HepG2 (cell line): ENCODE measurements around the gene ECHS1. TPM values are rescaled to one million over a fixed set of nuclear protein-coding genes. Genes with fewer than 3 reads are reported as not detected.
A peak's percentile ranks its signal among the peaks of the same experiment; 100 is the strongest.

Experiments
- CENPT ChIP-seq: sonication (generic); formaldehyde crosslinking; IDR thresholded peaks from 2 replicates; pipeline ENCODE4 v1.8.0; 2022; ENCODE audit warnings: low read depth, mild to moderate bottlenecking, moderate library complexity, missing genetic modification reagents
- DR1 ChIP-seq: sonication (generic); formaldehyde crosslinking; IDR thresholded peaks from 2 replicates; pipeline ENCODE4 v1.8.0; 2021; ENCODE audit warnings: mild to moderate bottlenecking, missing genetic modification reagents, inconsistent platforms
- EEA1 ChIP-seq: sonication (generic); formaldehyde crosslinking; IDR thresholded peaks from 2 replicates; pipeline ENCODE4 v1.5.1; 2020; ENCODE audit warnings: mild to moderate bottlenecking, missing genetic modification reagents, borderline replicate concordance
- EZH2 ChIP-seq: conservative IDR thresholded peaks from 2 replicates; pipeline ENCODE4 v1.6.1; 2012; ENCODE audit warnings: mild to moderate bottlenecking, low read depth, low read length, moderate library complexity
- HOXA3 ChIP-seq: sonication (generic); formaldehyde crosslinking; IDR thresholded peaks from 2 replicates; pipeline ENCODE4 v1.5.0; 2020; ENCODE audit warnings: missing genetic modification reagents
- PAX8 ChIP-seq: sonication (generic); formaldehyde crosslinking; IDR thresholded peaks from 2 replicates; pipeline ENCODE4 v1.8.0; 2022; ENCODE audit warnings: mild to moderate bottlenecking, missing genetic modification reagents, borderline replicate concordance
- SMYD3 ChIP-seq: sonication (generic); formaldehyde crosslinking; IDR thresholded peaks from 2 replicates; pipeline ENCODE4 v1.8.1; 2023; ENCODE audit warnings: mild to moderate bottlenecking, missing genetic modification reagents
- STAG1 ChIP-seq: sonication (generic); formaldehyde crosslinking; IDR thresholded peaks from 2 replicates; pipeline ENCODE4 v1.4.0; 2020; ENCODE audit warnings: missing genetic modification reagents
- TAF15 ChIP-seq: fragments of 200-400 bp; formaldehyde crosslinking; IDR thresholded peaks from one replicate; pipeline ENCODE4 v1.6.1; 2018; ENCODE audit warnings: mild to moderate bottlenecking, low read depth, low read length; ENCODE audit not compliant: poor library complexity, severe bottlenecking
- TARDBP ChIP-seq: sonication (generic); formaldehyde crosslinking; IDR thresholded peaks from 2 replicates; pipeline ENCODE4 v1.8.0; 2022; ENCODE audit warnings: mild to moderate bottlenecking, missing genetic modification reagents
- TBX3 ChIP-seq: fragments of 450-650 bp; IDR thresholded peaks from 2 replicates; pipeline ENCODE4 v1.6.1; 2017; ENCODE audit warnings: antibody characterized with exemption, mild to moderate bottlenecking, inconsistent platforms, borderline replicate concordance
- ZBTB25 ChIP-seq: IDR thresholded peaks from 2 replicates; pipeline ENCODE4 v1.6.1; 2018; ENCODE audit warnings: missing genetic modification reagents
- ZBTB3 ChIP-seq: sonication (generic); formaldehyde crosslinking; IDR thresholded peaks from 2 replicates; pipeline ENCODE4 v1.4.0; 2020; ENCODE audit warnings: low read depth, mild to moderate bottlenecking, moderate library complexity, missing genetic modification reagents, borderline replicate concordance
- ZFX ChIP-seq: sonication (generic); formaldehyde crosslinking; IDR thresholded peaks from 2 replicates; pipeline ENCODE4 v1.4.0; 2020; ENCODE audit warnings: mild to moderate bottlenecking, low read depth, missing genetic modification reagents, moderate library complexity
- ZGPAT ChIP-seq: IDR thresholded peaks from 2 replicates; pipeline ENCODE4 v1.6.1; 2016; ENCODE audit warnings: mild to moderate bottlenecking
- ZNF282 ChIP-seq: fragments of 450-650 bp; IDR thresholded peaks from 2 replicates; pipeline ENCODE4 v1.6.1; 2018; ENCODE audit not compliant: partially characterized antibody
- ZNF501 ChIP-seq: sonication (generic); formaldehyde crosslinking; IDR thresholded peaks from 2 replicates; pipeline ENCODE4 v1.5.1; 2020; ENCODE audit warnings: mild to moderate bottlenecking, moderate library complexity, missing genetic modification reagents
- ZNF788 ChIP-seq: sonication (generic); formaldehyde crosslinking; IDR thresholded peaks from 2 replicates; pipeline ENCODE4 v1.5.0; 2020; ENCODE audit warnings: mild to moderate bottlenecking, missing genetic modification reagents, borderline replicate concordance
- polyA plus RNA-seq, 8 experiments: library from polyadenylated mRNA; depleted of rRNA in 3 of 8; stranded (reverse) in 7 of 8; unstranded in 1 of 8; fragments of >200 nt; fragmentation: Illumina TruSeq in 4 of 8; extraction: Trizol in 4 of 8; gene quantifications; 2 replicates each; pipeline versions ENCODE4 v1.2.1 to v1.2.3, GENCODE V29; 2011 to 2016; ENCODE audit warnings: low read depth in 4 of 8, missing spikeins in 1 of 8, mixed read lengths in 1 of 8; ENCODE audit not compliant: insufficient read depth in 1 of 8
- total RNA-seq, 5 experiments: library from RNA; depleted of rRNA; stranded (reverse); fragments of >200 nt; fragmentation: Illumina TruSeq; extraction: Trizol; gene quantifications; 2 replicates each; pipeline ENCODE4 v1.2.3, GENCODE V29; 2016; ENCODE audit warnings: low read depth in 1 of 5
- TF ChIP-seq, protein P1 (sequence below): sonication (generic); formaldehyde crosslinking; IDR thresholded peaks from 2 replicates; pipeline ENCODE4 v1.4.0; 2020; ENCODE audit warnings: missing genetic modification reagents

The ECHS1 gene
- total and polyA plus RNA-seq, 2 of the 13 experiments (the other 11 are each of a cell fraction or from before 2014, with no cell fraction given): 32.7 to 195 TPM

- TF ChIP-seq ZGPAT (CRISPR knock-in tag) (peak; percentile 70; the same call in 1 of the 2 replicates), DR1 (CRISPR knock-in tag) (no peak), CENPT (CRISPR knock-in tag) (no peak), PAX8 (CRISPR knock-in tag) (no peak), HOXA3 (CRISPR knock-in tag) (peak; percentile 45; the same call in 1 of the 2 replicates), STAG1 (CRISPR knock-in tag) (peak; percentile 53), ZBTB3 (CRISPR knock-in tag) (no peak), ZNF282 (no peak), TBX3 (no peak; the same call in 1 of the 2 replicates), EEA1 (CRISPR knock-in tag) (no peak), ZBTB25 (CRISPR knock-in tag) (no peak), ZNF501 (CRISPR knock-in tag) (0 out of 2 replicates have a peak, but pooled peaks have one; percentile 28), ZNF788 (CRISPR knock-in tag) (peak; percentile 56; the same call in 1 of the 2 replicates), SMYD3 (no peak), EZH2 (no peak), TARDBP (no peak), TAF15 (no peak), ZFX (CRISPR knock-in tag) (peak; percentile 66; the same call in 1 of the 2 replicates)
- TF ChIP-seq, protein P1, sequence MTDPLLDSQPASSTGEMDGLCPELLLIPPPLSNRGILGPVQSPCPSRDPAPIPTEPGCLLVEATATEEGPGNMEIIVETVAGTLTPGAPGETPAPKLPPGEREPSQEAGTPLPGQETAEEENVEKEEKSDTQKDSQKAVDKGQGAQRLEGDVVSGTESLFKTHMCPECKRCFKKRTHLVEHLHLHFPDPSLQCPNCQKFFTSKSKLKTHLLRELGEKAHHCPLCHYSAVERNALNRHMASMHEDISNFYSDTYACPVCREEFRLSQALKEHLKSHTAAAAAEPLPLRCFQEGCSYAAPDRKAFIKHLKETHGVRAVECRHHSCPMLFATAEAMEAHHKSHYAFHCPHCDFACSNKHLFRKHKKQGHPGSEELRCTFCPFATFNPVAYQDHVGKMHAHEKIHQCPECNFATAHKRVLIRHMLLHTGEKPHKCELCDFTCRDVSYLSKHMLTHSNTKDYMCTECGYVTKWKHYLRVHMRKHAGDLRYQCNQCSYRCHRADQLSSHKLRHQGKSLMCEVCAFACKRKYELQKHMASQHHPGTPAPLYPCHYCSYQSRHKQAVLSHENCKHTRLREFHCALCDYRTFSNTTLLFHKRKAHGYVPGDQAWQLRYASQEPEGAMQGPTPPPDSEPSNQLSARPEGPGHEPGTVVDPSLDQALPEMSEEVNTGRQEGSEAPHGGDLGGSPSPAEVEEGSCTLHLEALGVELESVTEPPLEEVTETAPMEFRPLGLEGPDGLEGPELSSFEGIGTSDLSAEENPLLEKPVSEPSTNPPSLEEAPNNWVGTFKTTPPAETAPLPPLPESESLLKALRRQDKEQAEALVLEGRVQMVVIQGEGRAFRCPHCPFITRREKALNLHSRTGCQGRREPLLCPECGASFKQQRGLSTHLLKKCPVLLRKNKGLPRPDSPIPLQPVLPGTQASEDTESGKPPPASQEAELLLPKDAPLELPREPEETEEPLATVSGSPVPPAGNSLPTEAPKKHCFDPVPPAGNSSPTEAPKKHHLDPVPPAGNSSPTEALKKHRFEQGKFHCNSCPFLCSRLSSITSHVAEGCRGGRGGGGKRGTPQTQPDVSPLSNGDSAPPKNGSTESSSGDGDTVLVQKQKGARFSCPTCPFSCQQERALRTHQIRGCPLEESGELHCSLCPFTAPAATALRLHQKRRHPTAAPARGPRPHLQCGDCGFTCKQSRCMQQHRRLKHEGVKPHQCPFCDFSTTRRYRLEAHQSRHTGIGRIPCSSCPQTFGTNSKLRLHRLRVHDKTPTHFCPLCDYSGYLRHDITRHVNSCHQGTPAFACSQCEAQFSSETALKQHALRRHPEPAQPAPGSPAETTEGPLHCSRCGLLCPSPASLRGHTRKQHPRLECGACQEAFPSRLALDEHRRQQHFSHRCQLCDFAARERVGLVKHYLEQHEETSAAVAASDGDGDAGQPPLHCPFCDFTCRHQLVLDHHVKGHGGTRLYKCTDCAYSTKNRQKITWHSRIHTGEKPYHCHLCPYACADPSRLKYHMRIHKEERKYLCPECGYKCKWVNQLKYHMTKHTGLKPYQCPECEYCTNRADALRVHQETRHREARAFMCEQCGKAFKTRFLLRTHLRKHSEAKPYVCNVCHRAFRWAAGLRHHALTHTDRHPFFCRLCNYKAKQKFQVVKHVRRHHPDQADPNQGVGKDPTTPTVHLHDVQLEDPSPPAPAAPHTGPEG (CRISPR knock-in tag): no peak
Observed at GRCh38 chr10:133318494-133319127, 54.5 kb downstream of the ECHS1 start (continued).
